HepG2 (cell line): ENCODE results near the gene TCN2. TPM values are rescaled to one million over a fixed set of nuclear protein-coding genes. Genes with fewer than 3 reads are reported as not detected.

Experiments used
- AKAP8 ChIP-seq: sonication (generic); formaldehyde crosslinking; IDR thresholded peaks from 2 replicates; pipeline ENCODE4 v1.5.1; 2020; ENCODE audit warnings: mild to moderate bottlenecking, missing genetic modification reagents
- CHD2 ChIP-seq: IDR thresholded peaks from 2 replicates; pipeline ENCODE4 v1.6.1; 2011; ENCODE audit warnings: low read depth, low read length, improper control_type of control experiment
- ELF4 ChIP-seq: sonication (generic); formaldehyde crosslinking; IDR thresholded peaks from 2 replicates; pipeline ENCODE4 v1.5.0; 2020; ENCODE audit warnings: missing genetic modification reagents, mild to moderate bottlenecking, moderate library complexity, borderline replicate concordance
- FIP1L1 ChIP-seq: fragments of 200-400 bp; formaldehyde crosslinking; IDR thresholded peaks from 2 replicates; pipeline ENCODE4 v1.6.1; 2018; ENCODE audit warnings: low read depth, mild to moderate bottlenecking, low read length, moderate library complexity, borderline replicate concordance; ENCODE audit not compliant: insufficient read depth
- MXD4 ChIP-seq: IDR thresholded peaks from 2 replicates; pipeline ENCODE4 v1.6.1; 2016; ENCODE audit warnings: mild to moderate bottlenecking, missing biosample characterization, missing genetic modification reagents
- POGZ ChIP-seq: sonication (generic); formaldehyde crosslinking; IDR thresholded peaks from 2 replicates; pipeline ENCODE4 v1.4.0; 2020; ENCODE audit warnings: mild to moderate bottlenecking, missing genetic modification reagents
- SCMH1 ChIP-seq: sonication (generic); formaldehyde crosslinking; IDR thresholded peaks from 2 replicates; pipeline ENCODE4 v1.9.0; 2021; ENCODE audit warnings: missing genetic modification reagents, mild to moderate bottlenecking, borderline replicate concordance
- ZNF329 ChIP-seq: sonication (generic); formaldehyde crosslinking; IDR thresholded peaks from 2 replicates; pipeline ENCODE4 v1.9.0; 2021; ENCODE audit warnings: low read depth, mild to moderate bottlenecking, missing genetic modification reagents
- ZNF430 ChIP-seq: sonication (generic); formaldehyde crosslinking; IDR thresholded peaks from 2 replicates; pipeline ENCODE4 v1.9.0; 2021; ENCODE audit warnings: mild to moderate bottlenecking, missing genetic modification reagents
- polyA plus RNA-seq, 8 experiments: library from polyadenylated mRNA; depleted of rRNA in 3 of 8; stranded (reverse) in 7 of 8; unstranded in 1 of 8; fragments of >200 nt; fragmentation: Illumina TruSeq in 4 of 8; extraction: Trizol in 4 of 8; gene quantifications; 2 replicates each; pipeline versions ENCODE4 v1.2.1 to v1.2.3, GENCODE V29; 2011 to 2016; ENCODE audit warnings: low read depth in 4 of 8, missing spikeins in 1 of 8, mixed read lengths in 1 of 8; ENCODE audit not compliant: insufficient read depth in 1 of 8
- total RNA-seq, 5 experiments: library from RNA; depleted of rRNA; stranded (reverse); fragments of >200 nt; fragmentation: Illumina TruSeq; extraction: Trizol; gene quantifications; 2 replicates each; pipeline ENCODE4 v1.2.3, GENCODE V29; 2016; ENCODE audit warnings: low read depth in 1 of 5
- TF ChIP-seq, protein P1 (sequence below): sonication (generic); formaldehyde crosslinking; IDR thresholded peaks from 2 replicates; pipeline ENCODE4 v1.5.0; 2020; ENCODE audit warnings: mild to moderate bottlenecking, low read depth, missing genetic modification reagents, borderline replicate concordance
- TF ChIP-seq, protein P2 (sequence below): sonication (generic); formaldehyde crosslinking; IDR thresholded peaks from 2 replicates; pipeline ENCODE4 v1.9.0; 2021; ENCODE audit warnings: missing genetic modification reagents, borderline replicate concordance
- TF ChIP-seq, protein P3 (sequence below): sonication (generic); formaldehyde crosslinking; IDR thresholded peaks from 2 replicates; pipeline ENCODE4 v1.8.0; 2022; ENCODE audit warnings: low read depth, missing genetic modification reagents
- TF ChIP-seq, protein P4 (sequence below): sonication (generic); formaldehyde crosslinking; IDR thresholded peaks from 2 replicates; pipeline ENCODE4 v1.4.0; 2020; ENCODE audit warnings: missing genetic modification reagents

Gene TCN2
- total and polyA plus RNA-seq, 2 of the 13 experiments (the other 11 are each of a cell fraction or from before 2014, with no cell fraction given): 0.29 to 0.31 TPM

DNA sequence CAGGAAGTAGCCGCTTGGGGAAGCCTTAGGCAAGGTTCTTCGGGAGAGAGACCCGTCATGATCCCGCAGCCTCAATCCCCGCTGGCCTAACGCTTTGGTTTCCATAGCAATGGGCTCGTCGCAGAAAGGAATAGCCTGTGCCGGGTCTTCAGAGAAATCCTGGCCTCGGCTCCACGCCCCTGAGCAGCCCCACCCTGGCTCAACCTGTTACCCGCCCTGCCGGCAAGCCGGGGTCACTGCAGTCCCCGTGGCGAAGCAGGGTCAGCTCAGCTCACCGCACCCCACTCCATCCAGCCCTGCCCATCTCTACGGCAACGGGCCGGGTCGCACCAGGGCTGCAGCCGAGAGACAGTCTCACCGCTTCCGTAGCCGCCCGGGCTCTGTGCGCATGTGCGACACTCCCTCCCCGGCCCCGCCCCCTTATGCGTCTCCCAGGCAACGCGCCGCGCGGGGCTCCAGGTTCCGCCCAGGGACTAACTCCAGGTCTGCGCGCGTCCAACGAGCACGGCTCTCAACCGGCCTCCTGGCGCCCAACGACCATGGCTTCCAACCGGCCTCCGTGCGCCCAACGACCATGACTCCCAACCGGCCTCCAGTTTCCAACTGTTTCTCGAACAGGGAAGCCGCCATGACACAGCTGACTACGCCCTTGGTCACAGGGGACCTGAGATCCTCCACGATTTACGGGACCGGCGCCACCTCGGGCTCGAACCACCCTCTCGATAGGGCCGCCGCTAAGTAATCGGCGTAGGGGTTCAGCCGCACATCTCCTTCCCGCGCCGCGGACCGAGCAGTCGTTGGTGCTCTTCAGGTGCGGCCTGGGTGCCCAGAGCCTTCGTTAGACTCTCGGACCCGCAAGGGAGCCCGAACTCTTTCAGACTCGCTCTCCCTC, 60.8 kb downstream of the TCN2 start, which contains the start of gene DUSP18 (continued):
- TF ChIP-seq ZNF430 (CRISPR knock-in tag): no peak
- TF ChIP-seq FIP1L1: no peak
- TF ChIP-seq, protein P1, sequence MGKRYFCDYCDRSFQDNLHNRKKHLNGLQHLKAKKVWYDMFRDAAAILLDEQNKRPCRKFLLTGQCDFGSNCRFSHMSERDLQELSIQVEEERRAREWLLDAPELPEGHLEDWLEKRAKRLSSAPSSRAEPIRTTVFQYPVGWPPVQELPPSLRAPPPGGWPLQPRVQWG: no peak
- TF ChIP-seq, protein P2, sequence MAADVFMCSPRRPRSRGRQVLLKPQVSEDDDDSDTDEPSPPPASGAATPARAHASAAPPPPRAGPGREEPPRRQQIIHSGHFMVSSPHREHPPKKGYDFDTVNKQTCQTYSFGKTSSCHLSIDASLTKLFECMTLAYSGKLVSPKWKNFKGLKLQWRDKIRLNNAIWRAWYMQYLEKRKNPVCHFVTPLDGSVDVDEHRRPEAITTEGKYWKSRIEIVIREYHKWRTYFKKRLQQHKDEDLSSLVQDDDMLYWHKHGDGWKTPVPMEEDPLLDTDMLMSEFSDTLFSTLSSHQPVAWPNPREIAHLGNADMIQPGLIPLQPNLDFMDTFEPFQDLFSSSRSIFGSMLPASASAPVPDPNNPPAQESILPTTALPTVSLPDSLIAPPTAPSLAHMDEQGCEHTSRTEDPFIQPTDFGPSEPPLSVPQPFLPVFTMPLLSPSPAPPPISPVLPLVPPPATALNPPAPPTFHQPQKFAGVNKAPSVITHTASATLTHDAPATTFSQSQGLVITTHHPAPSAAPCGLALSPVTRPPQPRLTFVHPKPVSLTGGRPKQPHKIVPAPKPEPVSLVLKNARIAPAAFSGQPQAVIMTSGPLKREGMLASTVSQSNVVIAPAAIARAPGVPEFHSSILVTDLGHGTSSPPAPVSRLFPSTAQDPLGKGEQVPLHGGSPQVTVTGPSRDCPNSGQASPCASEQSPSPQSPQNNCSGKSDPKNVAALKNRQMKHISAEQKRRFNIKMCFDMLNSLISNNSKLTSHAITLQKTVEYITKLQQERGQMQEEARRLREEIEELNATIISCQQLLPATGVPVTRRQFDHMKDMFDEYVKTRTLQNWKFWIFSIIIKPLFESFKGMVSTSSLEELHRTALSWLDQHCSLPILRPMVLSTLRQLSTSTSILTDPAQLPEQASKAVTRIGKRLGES (CRISPR knock-in tag): no peak
- TF ChIP-seq CHD2: no peak
- TF ChIP-seq, protein P3, sequence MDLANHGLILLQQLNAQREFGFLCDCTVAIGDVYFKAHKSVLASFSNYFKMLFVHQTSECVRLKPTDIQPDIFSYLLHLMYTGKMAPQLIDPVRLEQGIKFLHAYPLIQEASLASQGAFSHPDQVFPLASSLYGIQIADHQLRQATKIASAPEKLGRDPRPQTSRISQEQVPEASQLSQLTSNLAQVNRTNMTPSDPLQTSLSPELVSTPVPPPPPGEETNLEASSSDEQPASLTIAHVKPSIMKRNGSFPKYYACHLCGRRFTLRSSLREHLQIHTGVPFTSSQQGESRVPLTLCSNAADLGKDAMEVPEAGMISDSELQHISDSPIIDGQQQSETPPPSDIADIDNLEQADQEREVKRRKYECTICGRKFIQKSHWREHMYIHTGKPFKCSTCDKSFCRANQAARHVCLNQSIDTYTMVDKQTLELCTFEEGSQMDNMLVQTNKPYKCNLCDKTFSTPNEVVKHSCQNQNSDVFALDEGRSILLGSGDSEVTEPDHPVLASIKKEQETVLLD: no peak
- TF ChIP-seq ELF4 (CRISPR knock-in tag): no peak
- TF ChIP-seq ZNF329: no peak
- no peak for TF ChIP-seq SCMH1 (CRISPR knock-in tag)
- TF ChIP-seq POGZ (CRISPR knock-in tag): no peak
- TF ChIP-seq, protein P4, sequence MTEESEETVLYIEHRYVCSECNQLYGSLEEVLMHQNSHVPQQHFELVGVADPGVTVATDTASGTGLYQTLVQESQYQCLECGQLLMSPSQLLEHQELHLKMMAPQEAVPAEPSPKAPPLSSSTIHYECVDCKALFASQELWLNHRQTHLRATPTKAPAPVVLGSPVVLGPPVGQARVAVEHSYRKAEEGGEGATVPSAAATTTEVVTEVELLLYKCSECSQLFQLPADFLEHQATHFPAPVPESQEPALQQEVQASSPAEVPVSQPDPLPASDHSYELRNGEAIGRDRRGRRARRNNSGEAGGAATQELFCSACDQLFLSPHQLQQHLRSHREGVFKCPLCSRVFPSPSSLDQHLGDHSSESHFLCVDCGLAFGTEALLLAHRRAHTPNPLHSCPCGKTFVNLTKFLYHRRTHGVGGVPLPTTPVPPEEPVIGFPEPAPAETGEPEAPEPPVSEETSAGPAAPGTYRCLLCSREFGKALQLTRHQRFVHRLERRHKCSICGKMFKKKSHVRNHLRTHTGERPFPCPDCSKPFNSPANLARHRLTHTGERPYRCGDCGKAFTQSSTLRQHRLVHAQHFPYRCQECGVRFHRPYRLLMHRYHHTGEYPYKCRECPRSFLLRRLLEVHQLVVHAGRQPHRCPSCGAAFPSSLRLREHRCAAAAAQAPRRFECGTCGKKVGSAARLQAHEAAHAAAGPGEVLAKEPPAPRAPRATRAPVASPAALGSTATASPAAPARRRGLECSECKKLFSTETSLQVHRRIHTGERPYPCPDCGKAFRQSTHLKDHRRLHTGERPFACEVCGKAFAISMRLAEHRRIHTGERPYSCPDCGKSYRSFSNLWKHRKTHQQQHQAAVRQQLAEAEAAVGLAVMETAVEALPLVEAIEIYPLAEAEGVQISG: no peak
- TF ChIP-seq MXD4 (CRISPR knock-in tag): no peak; the same call in 1 of the 2 replicates
- TF ChIP-seq AKAP8 (CRISPR knock-in tag): 0 out of 2 replicates have a peak, but pooled peaks have one; percentile 30
